IMR-90 (cell line): ENCODE data around the gene CCDC60. TPM values are rescaled to one million over a fixed set of nuclear protein-coding genes. Genes with fewer than 3 reads are reported as not detected.

Experiments used
- ATAC-seq: fragments of 200-7000 bp; cut with Tn5 transposase; 2 replicates; pipeline ENCODE4 v1.9.1; 2020; ENCODE audit warnings: low read depth, mild to moderate bottlenecking, moderate library complexity
- BruUV-seq: library from RNA; stranded (reverse); fragments of 400-500 nt; replicated peaks from 2 replicates; lab custom pipeline; 2021; lab: Mats Ljungman, UMichigan
- CTCF ChIA-PET: fragments of 300-600 bp; formaldehyde crosslinking; extraction: SDS; loops from one replicate; lab custom pipeline; 2021; ENCODE audit warnings: antibody characterized with exemption; lab: Yijun Ruan, JAX
- POLR2A ChIA-PET: fragments of 300-600 bp; sonication (Branson Sonifier 250); formaldehyde crosslinking; loops from one replicate; lab custom pipeline; 2022; ENCODE audit warnings: antibody characterized with exemption; ENCODE audit not compliant: unreplicated experiment; lab: Charles Lee
- DNase-seq: peaks from one replicate; pipeline ENCODE4 v3.0.0; 2013
- H2AFZ ChIP-seq: replicated peaks from 2 replicates; pipeline ENCODE3; 2013; ENCODE audit warnings: low read length, mild to moderate bottlenecking; ENCODE audit not compliant: poor library complexity
- H2AK5ac ChIP-seq: 2 replicates; pipeline ENCODE4 v1.6.1; 2013; ENCODE audit warnings: low read depth, low read length, inconsistent platforms
- H2AK9ac ChIP-seq: replicated peaks from 2 replicates; pipeline ENCODE3; 2013; ENCODE audit warnings: mild to moderate bottlenecking, low read depth, low read length, moderate library complexity; ENCODE audit not compliant: poor library complexity
- H2BK120ac ChIP-seq: 2 replicates; pipeline ENCODE4 v1.6.1; 2013; ENCODE audit warnings: low read depth, low read length, inconsistent platforms
- H2BK15ac ChIP-seq: 3 replicates; pipeline ENCODE4 v1.6.1; 2013; ENCODE audit warnings: low read depth, low read length, inconsistent platforms
- H2BK20ac ChIP-seq: 2 replicates; pipeline ENCODE4 v1.6.1; 2013; ENCODE audit warnings: low read depth, mild to moderate bottlenecking, inconsistent platforms, low read length, moderate library complexity
- H2BK5ac ChIP-seq: 2 replicates; pipeline ENCODE4 v1.6.1; 2013; ENCODE audit warnings: mild to moderate bottlenecking, low read depth, low read length, inconsistent platforms; ENCODE audit not compliant: poor library complexity, severe bottlenecking
- H3K14ac ChIP-seq: replicated peaks from 2 replicates; pipeline ENCODE4 v1.6.1; 2013; ENCODE audit warnings: low read depth, low read length, inconsistent platforms
- H3K18ac ChIP-seq: 2 replicates; pipeline ENCODE4 v1.6.1; 2013; ENCODE audit warnings: low read depth, low read length, control low read depth
- H3K23ac ChIP-seq: 2 replicates; pipeline ENCODE4 v1.6.1; 2013; ENCODE audit warnings: low read depth, low read length, inconsistent platforms
- H3K27ac ChIP-seq: 2 replicates; pipeline ENCODE4 v1.5.1; 2013; ENCODE audit warnings: mild to moderate bottlenecking, control low read depth, low read length; ENCODE audit not compliant: insufficient read depth
- H3K27me3 ChIP-seq: 2 replicates; pipeline ENCODE4 v1.6.1; 2013; ENCODE audit warnings: low read length; ENCODE audit not compliant: control insufficient read depth, insufficient read depth
- H3K36me3 ChIP-seq: 2 replicates; pipeline ENCODE4 v1.6.1; 2013; ENCODE audit warnings: low read length, mixed read lengths; ENCODE audit not compliant: control insufficient read depth, insufficient read depth
- H3K4ac ChIP-seq: 2 replicates; pipeline ENCODE4 v1.6.1; 2013; ENCODE audit warnings: low read depth, low read length, inconsistent platforms
- H3K4me1 ChIP-seq: 2 replicates; pipeline ENCODE4 v1.6.1; 2013; ENCODE audit warnings: low read length, mixed read lengths; ENCODE audit not compliant: control insufficient read depth, insufficient read depth
- H3K4me2 ChIP-seq: 2 replicates; pipeline ENCODE4 v1.6.1; 2013; ENCODE audit warnings: low read depth, mild to moderate bottlenecking, control low read depth, low read length, moderate library complexity
- H3K4me3 ChIP-seq: 2 replicates; pipeline ENCODE4 v1.5.1; 2013; ENCODE audit warnings: low read depth, mild to moderate bottlenecking, control low read depth, low read length, moderate library complexity; ENCODE audit not compliant: insufficient read depth
- H3K56ac ChIP-seq: 2 replicates; pipeline ENCODE4 v1.6.1; 2013; ENCODE audit warnings: low read length, inconsistent platforms; ENCODE audit not compliant: insufficient read depth; ENCODE audit errors: extremely low read depth
- H3K79me1 ChIP-seq, 2 experiments: 2 replicates each; pipeline ENCODE4 v1.6.1; 2013; ENCODE audit warnings: low read length in 2 of 2, inconsistent platforms in 1 of 2, low read depth in 1 of 2
- H3K9ac ChIP-seq: 2 replicates; pipeline ENCODE4 v1.6.1; 2013; ENCODE audit warnings: low read depth, low read length, control low read depth
- H3K9me1 ChIP-seq: 2 replicates; pipeline ENCODE4 v1.6.1; 2013; ENCODE audit warnings: low read length, inconsistent platforms; ENCODE audit not compliant: insufficient read depth
- H3K9me3 ChIP-seq: 2 replicates; pipeline ENCODE4 v1.6.1; 2013; ENCODE audit warnings: low read length; ENCODE audit not compliant: control insufficient read depth, insufficient read depth
- H4K20me1 ChIP-seq: 2 replicates; pipeline ENCODE4 v1.6.1; 2013; ENCODE audit warnings: low read length, inconsistent platforms; ENCODE audit not compliant: insufficient read depth
- H4K5ac ChIP-seq: 2 replicates; pipeline ENCODE4 v1.6.1; 2013; ENCODE audit warnings: mild to moderate bottlenecking, low read depth, low read length, control low read depth
- H4K8ac ChIP-seq, 2 experiments: 2 replicates each; pipeline ENCODE4 v1.6.1; 2013; ENCODE audit warnings: low read depth in 2 of 2, low read length in 2 of 2, control low read depth in 1 of 2, inconsistent platforms in 1 of 2
- H4K91ac ChIP-seq: 2 replicates; pipeline ENCODE4 v1.6.1; 2013; ENCODE audit warnings: low read depth, low read length, inconsistent platforms; ENCODE audit not compliant: insufficient read depth
- CHD1 ChIP-seq: IDR thresholded peaks from 2 replicates; pipeline ENCODE4 v1.6.1; 2012; ENCODE audit warnings: low read depth, low read length, improper control_type of control experiment
- FOS ChIP-seq: fragments of 150-350 bp; IDR thresholded peaks from 2 replicates; pipeline ENCODE4 v1.6.1; 2016; ENCODE audit warnings: low read depth, low read length
- MAFK ChIP-seq: IDR thresholded peaks from 2 replicates; pipeline ENCODE4 v1.6.1; 2012; ENCODE audit warnings: low read depth, low read length, improper control_type of control experiment
- MAZ ChIP-seq: IDR thresholded peaks from 2 replicates; pipeline ENCODE4 v1.6.1; 2012; ENCODE audit warnings: low read depth, mild to moderate bottlenecking, low read length, improper control_type of control experiment, moderate library complexity, borderline replicate concordance
- MXI1 ChIP-seq: IDR thresholded peaks from 2 replicates; pipeline ENCODE4 v1.6.1; 2012; ENCODE audit warnings: low read depth, mild to moderate bottlenecking, low read length, moderate library complexity, borderline replicate concordance
- NFE2L2 ChIP-seq: fragments of 150-350 bp; IDR thresholded peaks from 2 replicates; pipeline ENCODE4 v1.6.1; 2016; ENCODE audit warnings: low read depth, mild to moderate bottlenecking, low read length
- POLR2A ChIP-seq: IDR thresholded peaks from 2 replicates; pipeline ENCODE4 v1.6.1; 2012; ENCODE audit warnings: mild to moderate bottlenecking, low read depth, low read length
- RCOR1 ChIP-seq: IDR thresholded peaks from 2 replicates; pipeline ENCODE4 v1.6.1; 2012; ENCODE audit warnings: mild to moderate bottlenecking, low read length, improper control_type of control experiment; ENCODE audit not compliant: insufficient replicate concordance
- WGBS, 2 experiments: methylation state at CpG; one replicate each; pipeline versions ENCODE4 v1.1.5 to v1.1.7; 2013; ENCODE audit warnings: missing lambda C conversion rate in 2 of 2; ENCODE audit not compliant: insufficient read length in 1 of 2; ENCODE audit errors: extremely low coverage in 2 of 2; 5-methylcytosine and 5-hydroxymethylcytosine counted together
- dilution Hi-C: fragments of 300-500 bp; cut with HindIII; formaldehyde crosslinking; loops from one replicate; pipeline ENCODE4 v1.14.3; 2018; ENCODE audit warnings: low sequenced_read_pairs; ENCODE audit not compliant: unreplicated experiment
- in situ Hi-C: fragments of 300-500 bp; cut with MboI; formaldehyde crosslinking; loops from 3 replicates; pipeline ENCODE4 v1.14.3; 2019; ENCODE audit warnings: low sequenced_read_pairs, inconsistent platforms, mixed read lengths
- intact Hi-C: fragments of 100-400 bp; cut with micrococcal nuclease; formaldehyde crosslinking; loops from 2 replicates; pipeline ENCODE4 v1.10.0; 2022
- polyA plus RNA-seq, 3 experiments: library from polyadenylated mRNA; depleted of rRNA; stranded (reverse); fragments of >200 nt; gene quantifications; 2 replicates each; pipeline ENCODE4 v1.2.3, GENCODE V29; 2012; ENCODE audit warnings: low replicate concordance in 1 of 3
- total RNA-seq: library from RNA; depleted of rRNA; stranded (reverse); fragments of >200 nt; gene quantifications from 2 replicates; pipeline ENCODE4 v1.2.3, GENCODE V29; 2012

The CCDC60 gene
- total and polyA plus RNA-seq, 2 of the 4 experiments (the other 2 are of a cell fraction), result not detected

DNA sequence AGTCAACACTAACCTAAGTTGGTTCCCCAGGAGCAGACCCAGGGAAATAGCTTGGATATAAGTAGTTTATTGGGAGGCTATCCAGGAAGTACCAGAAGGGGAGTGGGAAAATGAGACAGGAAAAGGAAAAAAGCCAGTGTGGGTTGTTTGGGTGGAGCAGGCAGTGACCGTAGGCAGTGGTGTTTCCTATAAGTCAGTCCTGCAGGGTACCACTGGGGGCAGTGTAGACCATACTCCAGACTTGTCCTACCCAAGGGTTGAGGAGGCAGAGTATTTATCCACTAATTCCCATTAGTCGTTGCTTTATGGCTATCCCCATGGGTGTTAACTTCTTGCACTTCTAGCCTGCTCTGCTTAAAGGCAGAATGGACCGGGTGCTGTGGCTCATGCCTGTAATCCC, 6.4 kb upstream of the CCDC60 start:
- TF ChIP-seq MAZ, result no peak
- no peak for TF ChIP-seq FOS
- TF ChIP-seq RCOR1, result no peak
- TF ChIP-seq NFE2L2, result no peak
- TF ChIP-seq MXI1, result no peak
- TF ChIP-seq POLR2A, result no peak
- no peak for TF ChIP-seq CHD1
- no peak for TF ChIP-seq MAFK
- H3K4ac ChIP-seq, result no peak overlapping the region
- WGBS, 2 experiments, result no CpG with 5 or more reads among the region's 3 CpGs
- no peak for ATAC-seq
- H2BK15ac ChIP-seq, result no peak overlapping the region
- H3K4me3 ChIP-seq, result no peak overlapping the region
- intact Hi-C loops (no loop called here), dilution Hi-C loops (no loop called here), in situ Hi-C loops (no loop called here)
- CTCF ChIA-PET, result no interaction called here
- no peak overlapping the region for H2AFZ ChIP-seq
- no peak overlapping the region for H4K91ac ChIP-seq
- no peaks in the 10 kb centered on the region for H3K79me1 ChIP-seq
- H3K23ac ChIP-seq, result no peak overlapping the region
- H3K9me1 ChIP-seq, result no peaks in the 10 kb centered on the region
- H2BK20ac ChIP-seq, result no peak overlapping the region
- no peaks in the 10 kb centered on the region for H3K36me3 ChIP-seq
- H3K18ac ChIP-seq, result no peak overlapping the region
- no peak overlapping the region for H2BK5ac ChIP-seq
- H2BK120ac ChIP-seq, result no peak overlapping the region
- H2AK5ac ChIP-seq, result no peak overlapping the region
- no peaks in the 10 kb centered on the region for H3K27me3 ChIP-seq
- BruUV-seq, result no TSS peak
- no peak overlapping the region for H3K14ac ChIP-seq
- no peak overlapping the region for H3K9ac ChIP-seq
- no peak overlapping the region for H3K27ac ChIP-seq
- no peak overlapping the region for H4K5ac ChIP-seq
- DNase-seq, result no peak
- H4K20me1 ChIP-seq, result no peaks in the 10 kb centered on the region
- no peaks in the 10 kb centered on the region for H3K4me1 ChIP-seq
- H3K4me2 ChIP-seq, result no peak overlapping the region
- no peak overlapping the region for H3K56ac ChIP-seq
- no peak overlapping the region for H4K8ac ChIP-seq
- H2AK9ac ChIP-seq, result no peak overlapping the region
- H3K9me3 ChIP-seq, result peaks cover 19% of the 10 kb centered on the region
- POLR2A ChIA-PET, result no interaction called here
